Dermis microvascular lymphatic vessel endothelial cell (primary cell): ENCODE measurements around the gene DENND4B. TPM values are rescaled to one million over a fixed set of nuclear protein-coding genes. Genes with fewer than 3 reads are reported as not detected.
"Not testable (repeated sequence)": the region's sequence is repeated elsewhere in the genome, so short reads cannot be mapped to it uniquely, and the experiment has no call there.

ENCODE experiments used
- DNase-seq, 2 donors: peaks; one replicate each; pipeline versions ENCODE4 v3.0.0 to v3.0.0-alpha.2; 2010; ENCODE audit warnings: low read depth in 2 of 2
- total RNA-seq: library from RNA; depleted of rRNA; stranded (reverse); fragments of >200 nt; gene quantifications from 2 replicates; pipeline ENCODE4 v1.2.1, GENCODE V29; 2014

DENND4B gene
- total RNA-seq, 1 donor from 2014 or later, result 6.7 TPM

- DNase-seq, result no peak
These were observed 20.1 kb downstream of the DENND4B start for GRCh38 chr1:153926405-153926804.

DNA sequence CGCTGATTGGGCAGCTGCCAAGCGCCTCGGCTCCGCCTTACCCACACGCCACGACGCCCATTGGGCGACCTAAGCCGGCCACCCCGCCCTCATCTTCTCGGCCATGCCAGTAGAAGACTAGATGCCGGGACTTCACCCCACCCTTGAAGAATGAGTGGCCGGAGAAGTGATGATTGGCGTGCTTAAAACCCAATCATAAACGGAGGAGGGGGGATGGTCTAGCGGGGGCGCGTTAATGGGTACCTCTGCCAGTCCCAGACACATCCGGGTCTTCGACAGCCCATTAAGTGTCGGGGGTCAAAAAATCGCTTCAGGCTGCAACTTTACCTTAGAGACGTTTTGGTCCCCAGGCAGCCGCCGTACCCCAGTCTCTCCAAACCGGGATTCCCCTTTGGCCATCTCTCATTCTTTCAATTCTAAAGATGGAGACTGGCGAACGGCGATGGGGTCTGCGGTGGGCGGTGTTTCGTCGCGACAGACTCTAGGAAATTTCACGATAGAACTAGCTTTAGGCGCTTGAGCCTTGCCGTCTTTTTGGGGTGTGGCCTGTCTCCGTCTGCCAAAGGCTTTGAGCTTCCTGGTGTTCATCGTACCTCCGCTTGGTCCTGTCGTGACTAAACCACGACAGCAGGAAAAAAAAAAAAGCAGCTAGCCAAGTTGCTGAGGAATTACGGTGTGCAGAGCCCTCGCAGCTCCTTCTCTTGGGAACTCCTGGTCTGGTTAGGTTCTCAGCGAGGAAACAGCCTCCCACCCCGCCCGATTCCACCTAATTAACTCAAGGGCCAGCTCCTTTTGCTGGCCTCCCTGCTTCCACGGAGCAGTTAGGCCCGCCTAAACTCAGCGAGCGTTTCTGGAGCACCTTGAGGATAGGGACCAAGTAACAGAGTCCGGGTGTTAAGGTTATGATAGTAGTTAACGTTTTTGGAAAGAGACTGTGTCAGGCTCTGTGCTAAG lies 23.3 kb downstream of the DENND4B start, which contains the start of gene GATAD2B:
TSS of gene GATAD2B (minus strand) at position 1 of the 954 bp plus-strand sequence. CDS start 94,625 bp downstream, outside the sequence.
- DNase-seq, result peak; percentile 100

- DNase-seq, result no peak
These were observed 24.2 kb downstream of the DENND4B start for GRCh38 chr1:153922076-153922971.

- DNase-seq, result peak in 1 of 2 donors; percentile 14
These were observed 24.8 kb downstream of the DENND4B start for GRCh38 chr1:153921803-153922075.

DNA sequence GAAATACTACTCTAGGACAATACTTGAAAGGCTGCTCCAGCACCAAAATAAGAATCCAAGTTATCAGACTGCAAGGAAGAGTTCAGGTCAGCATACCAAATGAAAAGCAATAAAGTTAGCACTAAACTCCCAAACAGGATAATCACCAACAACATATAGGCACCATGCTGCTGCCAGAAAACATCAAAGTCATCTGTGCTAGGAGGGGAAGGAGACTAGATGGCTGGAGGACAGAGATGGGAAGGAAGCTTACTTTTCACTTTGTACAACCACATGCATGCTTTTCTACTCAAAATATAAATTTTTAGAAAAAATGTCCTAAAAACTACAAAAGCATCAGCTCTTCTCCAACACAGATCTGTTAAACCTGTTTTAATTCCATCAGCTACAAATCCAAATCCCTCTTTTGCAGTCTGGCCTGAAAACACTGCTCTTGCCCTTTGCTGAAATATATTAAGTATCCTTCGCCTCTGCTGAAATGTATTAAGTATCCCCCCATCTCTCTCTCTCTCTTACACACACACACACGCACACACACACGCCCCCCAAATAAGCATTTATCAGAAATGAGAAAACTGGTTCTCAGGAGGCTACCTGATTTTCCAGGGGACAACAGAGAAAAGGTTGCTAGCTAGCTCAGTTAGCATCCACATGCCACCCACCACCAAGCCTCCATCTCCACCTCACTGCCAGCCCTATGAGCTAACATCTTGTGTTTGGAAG lies 25.3 kb downstream of the DENND4B start:
- DNase-seq, result no peak

- DNase-seq, result peak in 1 of 2 donors; percentile 41
These were observed 26.4 kb downstream of the DENND4B start for GRCh38 chr1:153919876-153920852.

- no peak for DNase-seq
These were observed 30.2 kb downstream of the DENND4B start for GRCh38 chr1:153916297-153916696.

- no peak for DNase-seq
These were observed 34.2 kb downstream of the DENND4B start for GRCh38 chr1:153912349-153912748.

DNA sequence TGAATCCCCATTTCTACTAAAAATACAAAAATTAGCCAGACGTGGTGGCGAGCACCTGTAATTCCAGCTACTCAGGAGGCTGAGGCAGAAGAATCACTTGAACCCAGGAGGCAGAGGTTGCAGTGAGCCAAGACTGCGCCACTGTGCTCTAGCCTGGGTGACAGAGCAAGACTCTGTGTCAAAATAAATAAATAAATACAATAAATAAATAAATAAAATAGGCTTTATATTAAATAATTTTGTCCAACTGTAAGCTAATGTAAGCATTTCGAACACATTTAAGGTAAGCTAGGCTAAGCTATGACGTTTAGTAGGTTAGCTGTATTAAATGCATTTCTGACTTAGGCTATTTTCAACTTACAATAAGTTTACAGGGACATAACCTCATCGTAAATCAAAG lies 36.0 kb downstream of the DENND4B start:
- DNase-seq, result not testable (repeated sequence)

- no peak for DNase-seq
These were observed 38.4 kb downstream of the DENND4B start for GRCh38 chr1:153908071-153908470.

DNA sequence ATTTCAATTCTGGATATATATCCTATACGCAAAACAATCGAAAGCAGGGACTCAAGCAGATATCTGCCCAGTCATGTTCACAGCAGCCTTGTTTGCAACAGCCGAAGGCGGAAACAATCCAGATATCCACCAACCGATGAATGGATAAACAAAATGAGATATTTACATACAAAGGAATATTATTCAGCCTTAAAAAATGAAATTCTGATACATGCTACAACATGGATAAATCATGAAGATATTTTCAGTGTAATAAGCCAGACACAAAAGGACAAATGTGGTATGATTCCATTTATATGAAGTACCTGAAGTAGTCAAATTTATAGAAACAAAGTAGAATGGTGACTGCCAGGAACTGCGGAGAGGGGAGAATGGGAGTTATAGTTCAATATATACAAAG lies 39.4 kb downstream of the DENND4B start:
- DNase-seq, result no peak

GRCh38 chr1:153906396-153906795 lies 40.1 kb downstream of the DENND4B start:
- no peak for DNase-seq

DNA sequence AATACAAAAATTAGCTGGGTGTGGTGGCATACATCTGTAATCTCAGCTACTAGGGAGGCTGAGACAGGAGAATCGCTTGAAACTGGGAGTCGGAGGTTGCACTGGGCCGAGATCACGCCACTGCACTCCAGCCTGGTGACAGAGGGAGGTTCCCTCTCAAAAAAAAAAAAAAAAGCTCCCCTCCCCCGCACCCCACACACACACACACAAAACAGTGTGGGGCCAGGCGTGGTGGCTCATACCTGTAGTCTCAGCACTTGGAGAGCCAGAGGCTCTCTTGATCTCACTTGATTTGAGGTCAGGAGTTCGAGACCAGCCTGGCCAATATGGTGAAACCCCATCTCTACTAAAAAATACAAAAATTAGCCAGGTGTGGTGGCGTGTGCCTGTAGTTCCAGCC lies 40.6 kb downstream of the DENND4B start:
- DNase-seq, result not testable (repeated sequence)

DNA sequence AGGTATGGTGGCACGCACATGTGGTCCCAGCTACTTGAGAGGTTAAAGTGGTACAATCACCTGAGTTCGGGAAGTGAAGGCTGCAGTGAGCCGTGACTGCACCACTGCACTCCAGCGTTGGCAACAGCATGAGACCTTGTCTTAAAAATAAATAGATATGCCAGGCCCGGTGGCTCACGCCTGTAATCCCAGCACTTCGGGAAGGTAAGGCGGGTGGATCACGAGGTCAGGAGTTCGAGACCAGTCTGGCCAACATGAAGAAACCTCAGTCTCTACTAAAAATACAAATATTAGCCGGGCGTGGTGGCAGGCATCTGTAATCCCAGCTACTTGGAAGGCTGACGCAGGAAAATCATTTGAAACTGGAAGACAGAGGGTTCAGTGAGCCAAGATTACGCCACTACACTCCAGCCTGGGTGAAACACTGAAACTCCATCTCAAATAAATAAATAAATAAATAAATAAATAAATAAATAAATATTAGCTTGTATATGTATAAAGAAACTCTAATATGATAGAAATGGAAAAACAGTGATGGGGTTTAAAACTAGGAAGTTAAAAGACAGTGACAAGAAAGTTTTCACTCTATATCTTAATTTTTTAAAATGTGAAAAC lies 42.6 kb downstream of the DENND4B start:
- DNase-seq, result no peak

DNA sequence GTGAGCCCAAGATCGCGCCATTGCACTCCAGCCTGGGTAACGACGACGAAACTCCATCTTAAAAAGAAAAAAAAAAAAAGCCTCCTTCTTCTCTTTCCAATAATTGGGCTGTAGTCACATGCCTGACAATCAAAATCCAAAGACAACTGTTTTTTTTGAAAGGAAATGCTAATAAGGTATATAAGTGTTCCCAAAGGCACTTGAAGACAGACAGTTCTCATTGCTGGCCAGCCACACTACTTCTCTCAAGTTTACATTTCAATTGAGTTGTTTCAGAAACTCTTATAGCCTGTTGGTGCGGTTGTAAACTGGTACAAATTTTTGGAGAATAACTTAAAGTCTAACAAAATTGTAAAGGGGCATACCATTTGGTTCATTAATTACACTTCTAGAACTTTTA lies 47.0 kb downstream of the DENND4B start:
- DNase-seq, result no peak

DNA sequence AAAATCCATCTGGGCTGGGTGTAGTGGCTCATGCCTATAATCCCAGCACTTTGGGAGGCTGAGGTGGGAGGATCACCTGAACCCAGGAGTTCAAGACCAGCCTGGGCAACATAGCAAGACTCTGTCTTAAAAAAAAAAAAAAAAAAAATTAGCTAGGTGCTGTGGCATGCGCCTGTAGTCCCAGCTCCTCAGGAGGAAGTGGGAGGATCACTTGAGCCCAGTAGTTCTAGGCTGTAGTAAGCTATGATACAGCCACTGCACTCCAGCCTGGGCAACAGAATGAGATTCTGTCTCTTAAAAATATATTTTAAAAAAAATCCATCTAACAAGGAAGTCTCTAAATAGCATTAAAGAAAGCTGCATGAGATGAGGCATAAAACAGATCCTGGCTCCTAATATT lies 50.7 kb downstream of the DENND4B start:
- not testable (repeated sequence) for DNase-seq

GRCh38 chr1:153891042-153891441 lies 55.5 kb downstream of the DENND4B start:
- not testable (repeated sequence) for DNase-seq

DNA sequence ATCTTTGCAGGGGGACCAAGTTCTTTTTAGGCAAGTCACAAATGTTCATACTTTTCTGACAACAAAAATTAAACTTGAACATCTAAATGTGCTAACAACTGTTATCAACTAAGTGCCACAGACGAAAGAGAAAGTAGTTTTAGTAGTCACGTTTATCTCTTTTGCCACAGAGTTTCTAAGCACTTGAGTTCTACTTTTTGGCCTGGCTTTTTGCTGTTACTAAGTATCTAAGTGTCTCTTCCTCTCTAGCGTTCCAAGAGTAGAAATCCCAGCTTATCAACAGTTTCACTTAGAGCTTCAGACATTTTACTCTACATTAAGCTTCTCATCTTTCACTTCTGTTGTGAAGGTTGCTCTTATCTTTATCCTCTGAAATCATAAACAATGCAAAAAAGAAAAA lies 58.0 kb downstream of the DENND4B start:
- DNase-seq, result no peak

DNA sequence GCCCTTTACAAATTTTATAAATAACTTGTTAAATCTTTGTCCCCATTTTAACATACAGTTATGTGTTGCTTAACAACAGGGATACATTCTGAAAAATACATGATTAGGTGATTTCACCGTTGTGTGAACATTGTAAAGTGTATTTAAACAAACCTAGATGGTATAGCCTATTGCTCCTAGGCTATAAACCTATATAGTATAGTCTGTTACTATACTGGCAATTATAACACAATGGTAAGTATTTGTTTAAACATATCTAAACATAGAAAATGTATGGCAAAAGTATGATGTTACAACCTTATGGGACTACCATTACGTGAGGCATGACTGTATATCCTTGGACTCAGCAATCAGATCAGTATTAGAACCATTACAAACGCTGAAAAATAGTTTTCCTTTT lies 60.4 kb downstream of the DENND4B start:
- DNase-seq, result no peak

DNA sequence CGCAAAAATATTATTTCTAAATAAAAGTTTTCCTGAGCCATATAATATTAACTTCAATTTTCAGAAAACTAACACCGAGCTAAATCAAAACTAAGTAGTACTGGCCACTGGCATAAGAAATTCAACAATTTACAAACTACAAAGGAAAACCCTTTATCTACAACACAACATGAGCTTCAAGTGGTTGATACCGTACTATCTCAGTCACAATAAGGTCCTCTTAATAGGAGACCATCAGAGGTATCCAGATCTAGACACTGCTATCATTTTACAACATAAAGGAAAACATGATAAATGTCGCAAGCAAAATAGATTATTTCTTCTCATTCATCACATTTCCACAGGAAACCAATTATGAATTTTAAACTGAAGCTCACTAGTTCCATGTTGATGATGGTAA lies 63.3 kb downstream of the DENND4B start:
- DNase-seq, result no peak
